ENCODE measurements around the gene RSPH1. TPM values are rescaled to one million over a fixed set of nuclear protein-coding genes. Genes with fewer than 3 reads are reported as not detected.

Gene RSPH1
- total RNA-seq, 1 donor from 2014 or later = not detected

DNA sequence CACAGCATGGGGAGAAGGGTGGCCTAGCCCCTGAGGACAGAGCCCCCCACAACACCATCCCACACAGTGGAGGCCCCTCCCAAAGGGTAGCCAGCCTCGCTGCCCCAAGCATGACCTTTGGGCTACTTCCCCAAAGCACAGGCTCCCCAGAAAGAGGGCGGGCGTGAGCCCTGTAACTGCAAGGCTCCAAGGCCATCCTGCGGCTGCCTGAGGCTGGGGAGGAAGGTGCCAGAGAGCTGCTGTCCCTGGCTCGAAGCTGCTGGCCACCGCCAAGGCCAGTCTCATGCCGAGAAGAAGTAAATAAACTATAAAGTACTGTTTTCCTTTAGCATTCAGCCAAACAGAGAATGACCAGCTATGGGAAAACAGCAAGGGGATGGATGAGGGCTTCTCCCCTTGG, 64.8 kb downstream of the RSPH1 start:
- no peak for DNase-seq (ENCODE audit: extremely low read depth, low read depth, low spot score)

DNA sequence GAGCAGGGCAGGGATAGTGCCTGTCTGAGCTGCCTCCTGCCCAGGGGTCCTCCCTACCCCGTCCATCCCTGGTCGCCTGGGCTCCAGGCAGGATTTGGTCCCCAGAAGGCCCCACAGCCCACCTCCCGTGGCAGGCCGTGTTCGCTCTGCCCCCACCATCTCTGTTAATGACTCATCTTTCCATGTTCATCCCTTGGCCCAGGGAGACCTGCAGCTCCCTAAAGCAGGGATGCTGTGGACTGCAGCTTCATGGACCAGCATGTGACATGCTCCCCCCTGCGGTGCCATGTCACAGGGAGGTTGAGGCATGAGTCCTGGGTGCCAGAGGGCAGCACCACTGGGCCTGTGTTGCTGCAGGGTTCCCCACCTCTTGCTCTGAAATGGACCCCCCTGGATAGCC, 65.5 kb downstream of the RSPH1 start:
- no peak for DNase-seq (ENCODE audit: extremely low read depth, low read depth, low spot score)

DNA sequence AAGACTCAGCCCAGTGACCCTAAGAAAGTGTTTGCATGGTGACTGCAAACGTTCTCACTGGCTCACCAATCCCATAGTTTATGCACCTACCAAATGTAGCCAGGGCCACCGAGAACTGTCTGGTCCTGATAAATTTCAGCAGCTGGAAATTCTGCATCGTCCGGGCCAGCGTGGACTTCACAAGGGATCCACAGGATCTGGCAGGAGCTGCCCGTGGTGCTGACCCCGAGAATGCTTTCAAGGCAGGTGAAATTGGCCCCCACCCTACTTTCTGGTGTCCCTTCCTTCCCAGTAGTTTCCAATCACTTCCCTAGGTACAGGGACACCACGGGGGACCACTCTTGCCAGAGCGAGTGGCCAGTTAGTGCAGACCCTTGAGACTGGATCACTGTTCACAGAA, 66.2 kb downstream of the RSPH1 start:
- DNase-seq (ENCODE audit: extremely low read depth, low read depth, low spot score) = no peak

DNA sequence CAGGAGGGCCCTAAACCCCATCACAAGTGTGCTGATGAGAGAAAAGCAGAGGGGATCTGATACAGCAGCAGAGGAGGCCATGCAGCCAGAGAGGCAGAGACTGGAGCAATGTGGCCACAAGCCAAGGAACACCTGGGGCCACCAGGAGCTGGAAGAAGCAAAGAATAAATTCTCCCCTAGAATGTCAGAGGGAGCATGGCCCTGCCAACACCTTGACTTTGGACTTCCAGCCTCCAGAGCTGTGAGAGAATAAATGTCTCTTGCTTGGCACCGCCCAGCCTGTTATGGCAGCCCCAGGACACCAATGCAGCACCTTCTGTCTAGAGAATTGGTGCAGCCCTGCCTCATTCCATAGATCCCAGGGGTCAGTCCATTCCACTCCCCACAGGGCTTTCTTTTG, 67.0 kb downstream of the RSPH1 start:
- DNase-seq (ENCODE audit: extremely low read depth, low read depth, low spot score) = no peak

DNA sequence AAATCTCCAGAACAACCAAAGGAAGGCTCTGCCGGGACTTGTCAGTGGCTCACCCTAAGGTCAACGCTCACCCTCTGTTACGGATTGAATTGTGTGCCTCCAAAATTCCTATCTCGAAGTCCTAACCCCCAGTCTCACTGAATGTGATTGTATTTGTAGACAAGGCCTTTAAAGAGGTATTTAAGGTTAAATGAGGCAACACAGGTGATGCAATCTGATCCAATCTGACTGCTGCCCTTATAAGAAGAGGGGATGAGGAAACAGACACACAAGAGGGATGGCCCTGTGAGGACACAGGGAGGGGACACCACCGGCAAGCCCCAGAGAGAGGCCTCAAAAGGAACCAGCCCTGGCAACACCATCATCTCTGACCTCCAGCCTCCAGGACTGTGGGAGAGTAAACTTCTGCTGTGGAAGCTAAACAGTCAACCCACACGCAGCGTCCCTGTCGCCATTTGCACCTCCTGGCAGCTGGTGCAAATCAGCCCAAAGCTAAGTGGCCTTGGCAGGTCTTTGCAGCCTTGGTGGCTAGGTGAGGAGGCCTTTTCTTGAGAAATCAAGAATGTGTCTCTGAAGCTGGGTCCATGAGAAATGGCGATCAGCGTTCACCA, 68.1 kb downstream of the RSPH1 start:
- no peak for DNase-seq (ENCODE audit: extremely low read depth, low read depth, low spot score)

DNA sequence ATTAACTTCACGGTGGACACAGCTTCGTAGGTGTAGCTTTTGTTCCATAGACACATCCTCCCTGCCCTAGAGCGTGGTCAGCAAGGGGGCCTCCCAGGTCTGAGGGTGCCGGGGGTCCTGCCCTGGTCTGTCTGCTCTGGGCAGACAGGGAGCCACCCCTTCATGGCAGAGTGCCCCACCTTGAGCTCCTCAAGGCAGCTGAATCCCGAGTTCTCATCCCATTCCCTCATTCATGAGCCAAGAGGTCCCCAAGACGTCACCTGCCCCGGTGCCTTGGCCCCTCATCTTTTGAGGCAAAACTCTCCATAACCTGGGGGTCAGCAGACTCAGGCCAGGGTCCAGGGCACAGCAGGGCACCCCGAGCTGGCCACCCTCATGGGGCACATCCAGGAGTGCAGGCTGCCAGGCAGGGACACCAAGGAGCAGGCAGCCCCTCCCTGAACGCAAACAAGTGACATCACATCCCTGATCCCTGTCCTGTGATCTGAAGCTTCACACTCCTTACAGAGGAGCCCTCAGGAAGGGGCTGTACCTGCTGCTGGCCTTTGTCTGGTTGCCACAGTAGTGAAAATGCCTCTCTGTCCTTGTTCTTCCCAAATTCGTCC, 69.0 kb downstream of the RSPH1 start:
- DNase-seq (ENCODE audit: extremely low read depth, low read depth, low spot score) = no peak

DNA sequence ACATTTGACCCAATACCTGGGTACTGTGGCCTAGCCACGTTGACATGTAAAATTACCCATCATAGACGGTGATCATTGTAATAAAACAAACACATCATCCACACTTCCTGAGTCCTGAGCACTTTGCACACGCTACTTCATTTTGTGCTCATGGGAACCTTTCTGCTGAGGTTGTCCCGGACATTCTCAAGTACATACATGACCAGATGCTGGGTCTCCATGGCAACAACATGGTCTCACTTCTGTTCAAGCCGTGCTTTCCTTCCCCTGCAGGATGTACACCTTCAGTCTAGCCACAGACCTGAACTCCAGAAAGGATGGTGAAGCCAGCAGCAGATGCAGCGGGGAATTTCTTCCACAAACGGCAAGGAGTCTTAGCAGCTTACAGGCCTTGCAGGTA, 69.6 kb downstream of the RSPH1 start:
- DNase-seq (ENCODE audit: extremely low read depth, low read depth, low spot score) = no peak

DNA sequence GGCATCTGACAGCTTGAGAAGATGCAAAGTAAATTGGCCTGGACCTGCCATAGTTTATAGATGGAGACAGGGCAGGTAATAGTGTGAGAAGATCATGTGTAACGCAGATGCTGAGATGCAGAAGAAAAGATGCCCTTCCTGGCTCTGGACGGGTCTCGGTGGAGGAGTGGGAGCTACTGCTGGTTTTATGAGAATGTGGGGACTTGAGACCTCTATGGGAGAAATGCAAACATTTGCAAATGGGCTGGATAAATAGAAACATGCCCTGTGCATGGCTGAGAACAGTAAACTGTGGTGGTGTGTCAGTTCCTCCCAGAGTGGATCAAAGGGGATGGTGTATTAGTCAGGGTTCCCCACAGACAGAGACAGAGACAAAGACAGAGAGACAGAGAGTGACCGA, 70.4 kb downstream of the RSPH1 start:
- DNase-seq (ENCODE audit: extremely low read depth, low read depth, low spot score) = no peak

DNA sequence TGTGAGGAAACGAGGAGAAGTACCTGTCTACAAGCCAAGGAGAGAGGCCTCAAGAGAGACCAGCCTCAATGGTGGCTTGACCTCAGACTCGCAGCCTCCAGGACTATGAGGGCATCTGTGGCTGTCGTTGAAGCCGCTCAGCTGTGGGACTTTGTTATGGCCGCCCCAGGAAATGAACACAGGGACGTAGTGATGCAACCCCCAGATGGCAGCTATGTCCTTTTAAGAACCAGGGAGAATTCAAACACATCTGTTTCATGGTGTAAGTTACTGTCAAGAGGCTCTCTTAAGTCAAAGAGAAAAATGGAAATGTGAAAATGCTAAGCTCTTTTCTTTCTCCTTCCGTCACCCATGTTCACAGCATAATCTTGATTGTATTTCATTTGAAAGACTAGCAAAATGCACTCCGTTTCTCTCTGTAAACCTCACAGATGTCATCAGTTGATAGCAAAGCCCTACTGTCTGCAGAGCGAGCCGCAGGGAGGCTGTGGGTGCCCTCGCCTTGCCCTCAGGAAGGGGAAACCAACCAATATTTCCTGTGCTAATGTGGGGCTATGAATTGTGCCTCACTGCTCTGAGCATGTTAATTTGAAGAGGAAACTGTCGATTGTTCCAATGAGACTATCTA, 71.0 kb downstream of the RSPH1 start:
- DNase-seq (ENCODE audit: extremely low read depth, low read depth, low spot score) = no peak

DNA sequence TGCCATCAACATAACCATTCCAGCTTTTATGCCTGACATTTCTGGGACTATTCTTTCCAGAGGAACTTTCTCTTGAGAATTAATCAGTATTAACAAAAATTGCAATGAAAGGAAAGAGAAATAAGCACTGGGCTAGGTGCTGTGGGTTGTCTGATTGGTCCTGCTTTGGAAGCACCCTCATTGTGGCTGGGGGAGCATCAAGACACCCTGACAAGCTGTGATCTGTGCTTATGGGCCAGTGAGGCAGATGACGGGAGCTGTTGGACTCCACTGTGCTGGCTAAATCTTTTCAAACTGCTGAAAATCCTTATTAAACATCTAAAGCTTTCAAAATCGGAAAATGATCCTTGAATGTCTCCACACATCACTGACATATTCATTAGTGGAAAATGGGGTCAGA, 72.3 kb downstream of the RSPH1 start:
- DNase-seq (ENCODE audit: extremely low read depth, low read depth, low spot score) = no peak

DNA sequence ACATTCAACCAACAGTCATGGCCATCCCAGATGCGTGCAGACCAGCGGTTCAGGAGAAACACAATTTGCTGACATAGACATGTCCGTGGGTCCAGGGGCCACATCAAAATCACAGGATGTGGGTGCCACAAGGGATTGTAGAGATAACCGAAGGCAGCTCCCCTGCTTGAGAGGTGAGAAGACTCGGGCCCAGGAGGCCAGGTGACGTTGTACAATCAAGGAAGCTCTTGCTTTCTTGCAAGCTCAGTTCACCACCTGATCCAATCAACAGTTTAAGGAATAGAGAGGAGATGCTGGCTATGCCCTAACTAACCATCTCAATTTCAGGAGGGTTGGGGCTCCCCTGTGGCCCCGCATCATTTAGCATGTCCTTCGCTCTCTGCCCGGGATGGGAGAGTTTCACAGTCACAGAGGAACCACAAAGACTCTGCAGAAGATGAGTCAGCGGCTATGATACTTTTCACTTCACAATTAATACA, 72.8 kb downstream of the RSPH1 start:
- no peak for DNase-seq (ENCODE audit: extremely low read depth, low read depth, low spot score)

Other genes starting within 250 kb of the RSPH1 start
- 5.4 and 10.8 TPM in 2 replicates for gene TFF3, start 180.8 kb downstream of the RSPH1 start, total RNA-seq
- not detected in 2 replicates for gene TFF2, start 145.2 kb downstream of the RSPH1 start, total RNA-seq
- gene TFF1, start 129.7 kb downstream of the RSPH1 start, total RNA-seq = not detected in 2 replicates
- gene TMPRSS3, start 100.2 kb downstream of the RSPH1 start, total RNA-seq = not detected in 2 replicates
- gene UBASH3A, start 92.3 kb downstream of the RSPH1 start, total RNA-seq = not detected in 2 replicates
- 13.6 and 26.8 TPM in 2 replicates for gene SLC37A1, start 17.6 kb upstream of the RSPH1 start, total RNA-seq
- 0.19 and 0.41 TPM in 2 replicates for gene PDE9A, start 157.4 kb upstream of the RSPH1 start, total RNA-seq